HUES64 (cell line): Measurements from ENCODE around the gene FIS1.
A peak's percentile ranks its signal among the peaks of the same experiment; 100 is the strongest.
"Not testable (repeated sequence)": the region's sequence is repeated elsewhere in the genome, so short reads cannot be mapped to it uniquely, and the experiment has no call there.

Source experiments
- H3K27ac ChIP-seq: 2 replicates; pipeline ENCODE4 v1.7.0; 2013; ENCODE audit warnings: low read depth, low read length, inconsistent platforms
- H3K27me3 ChIP-seq: 2 replicates; pipeline ENCODE4 v1.6.1; 2013; ENCODE audit warnings: mild to moderate bottlenecking, low read length; ENCODE audit not compliant: insufficient read depth
- H3K36me3 ChIP-seq: 2 replicates; pipeline ENCODE4 v1.6.1; 2013; ENCODE audit warnings: mild to moderate bottlenecking, low read length; ENCODE audit not compliant: insufficient read depth
- H3K4me1 ChIP-seq: 2 replicates; pipeline ENCODE4 v1.6.1; 2013; ENCODE audit warnings: mild to moderate bottlenecking, low read length, moderate library complexity; ENCODE audit not compliant: insufficient read depth
- H3K4me3 ChIP-seq: 2 replicates; pipeline ENCODE4 v1.5.1; 2013; ENCODE audit warnings: mild to moderate bottlenecking, low read length, moderate library complexity
- H3K9ac ChIP-seq: 2 replicates; pipeline ENCODE4 v1.6.1; 2013; ENCODE audit warnings: mild to moderate bottlenecking, low read depth, low read length
- H3K9me3 ChIP-seq: 2 replicates; pipeline ENCODE4 v1.6.1; 2013; ENCODE audit warnings: low read depth, low read length; ENCODE audit not compliant: insufficient read depth
- WGBS: fragments of 150-250, 120-280 bp; methylation state at CpG from one replicate; pipeline ENCODE4 v1.1.7; 2013; ENCODE audit warnings: missing lambda C conversion rate; 5-methylcytosine and 5-hydroxymethylcytosine counted together

Gene FIS1

GRCh38 chr7:101280912-101281311 lies 36.0 kb upstream of the FIS1 start:
- not testable (repeated sequence) for H3K4me3 ChIP-seq, H3K9me3 ChIP-seq, H3K4me1 ChIP-seq, H3K27ac ChIP-seq, H3K9ac ChIP-seq, H3K36me3 ChIP-seq, H3K27me3 ChIP-seq
- 96% methylated on average over 8 of the region's 8 CpGs for WGBS

- Histone ChIP-seq H3K27me3 (no peaks in the 10 kb centered on the region), H3K27ac (no peak overlapping the region), H3K4me3 (no peak overlapping the region), H3K4me1 (peaks cover 1% of the 10 kb centered on the region), H3K9me3 (no peaks in the 10 kb centered on the region), H3K36me3 (no peaks in the 10 kb centered on the region), H3K9ac (no peak overlapping the region)
- 96% methylated on average over 24 of the region's 24 CpGs for WGBS
These were observed 33.8 kb upstream of the FIS1 start for GRCh38 chr7:101278461-101279292.

- Histone ChIP-seq H3K36me3 (no peaks in the 10 kb centered on the region), H3K9ac (no peak overlapping the region), H3K27me3 (no peaks in the 10 kb centered on the region), H3K4me1 (peaks cover 13% of the 10 kb centered on the region), H3K4me3 (no peak overlapping the region), H3K9me3 (no peaks in the 10 kb centered on the region), H3K27ac (no peak overlapping the region)
- 82% methylated on average over 9 of the region's 9 CpGs for WGBS
These were observed 32.3 kb upstream of the FIS1 start for GRCh38 chr7:101277155-101277554.

- Histone ChIP-seq H3K36me3 (no peaks in the 10 kb centered on the region), H3K4me3 (no peak overlapping the region), H3K27me3 (no peaks in the 10 kb centered on the region), H3K4me1 (peaks cover 13% of the 10 kb centered on the region), H3K27ac (peak overlapping the region; percentile 1; the same call in 1 of the 2 replicates), H3K9me3 (no peaks in the 10 kb centered on the region), H3K9ac (no peak overlapping the region)
- 60% methylated on average over 4 of the region's 4 CpGs for WGBS
These were observed 28.3 kb upstream of the FIS1 start for GRCh38 chr7:101273206-101273605.

GRCh38 chr7:101271021-101271420 lies 26.1 kb upstream of the FIS1 start:
- 95% methylated on average over 5 of the region's 5 CpGs for WGBS
- no peaks in the 10 kb centered on the region for H3K27me3 ChIP-seq

GRCh38 chr7:101269664-101270063 lies 24.8 kb upstream of the FIS1 start:
- no peak overlapping the region for H3K27ac ChIP-seq
- H3K27me3 ChIP-seq, result no peaks in the 10 kb centered on the region
- H3K36me3 ChIP-seq, result no peaks in the 10 kb centered on the region
- H3K9me3 ChIP-seq, result no peaks in the 10 kb centered on the region
- no peak overlapping the region for H3K4me3 ChIP-seq
- 94% methylated on average over 21 of the region's 21 CpGs for WGBS
- H3K4me1 ChIP-seq, result peaks cover 13% of the 10 kb centered on the region
- no peak overlapping the region for H3K9ac ChIP-seq

More at GRCh38 chr7:101271021-101271420, 26.1 kb upstream of the FIS1 start:
- H3K4me1 ChIP-seq, result peaks cover 13% of the 10 kb centered on the region
- H3K36me3 ChIP-seq, result no peaks in the 10 kb centered on the region
- H3K27ac ChIP-seq, result no peak overlapping the region
- no peak overlapping the region for H3K9ac ChIP-seq
- no peaks in the 10 kb centered on the region for H3K9me3 ChIP-seq
- H3K4me3 ChIP-seq, result no peak overlapping the region

GRCh38 chr7:101265622-101266516 lies 21.0 kb upstream of the FIS1 start:
- Histone ChIP-seq H3K36me3 (no peaks in the 10 kb centered on the region), H3K27ac (no peak overlapping the region), H3K4me3 (no peak overlapping the region), H3K9me3 (no peaks in the 10 kb centered on the region), H3K9ac (no peak overlapping the region), H3K4me1 (no peaks in the 10 kb centered on the region), H3K27me3 (no peaks in the 10 kb centered on the region)
- 91% methylated on average over 17 of the region's 17 CpGs for WGBS

- not testable (repeated sequence) for H3K4me1 ChIP-seq, H3K36me3 ChIP-seq, H3K9me3 ChIP-seq, H3K9ac ChIP-seq, H3K4me3 ChIP-seq, H3K27ac ChIP-seq, H3K27me3 ChIP-seq
- WGBS, result 86% methylated on average over 6 of the region's 6 CpGs
These were observed 19.3 kb upstream of the FIS1 start for GRCh38 chr7:101264102-101264706.

GRCh38 chr7:101258243-101258731 lies 13.4 kb upstream of the FIS1 start:
- Histone ChIP-seq H3K27me3 (no peaks in the 10 kb centered on the region), H3K9me3 (no peaks in the 10 kb centered on the region), H3K9ac (no peak overlapping the region), H3K4me3 (no peak overlapping the region), H3K4me1 (no peaks in the 10 kb centered on the region), H3K27ac (no peak overlapping the region), H3K36me3 (no peaks in the 10 kb centered on the region)
- WGBS, result 96% methylated on average over 7 of the region's 7 CpGs

GRCh38 chr7:101255796-101256195 lies 10.9 kb upstream of the FIS1 start:
- Histone ChIP-seq H3K27me3 (no peaks in the 10 kb centered on the region), H3K4me1 (no peaks in the 10 kb centered on the region), H3K9ac (no peak overlapping the region), H3K36me3 (no peaks in the 10 kb centered on the region), H3K9me3 (no peaks in the 10 kb centered on the region), H3K27ac (no peak overlapping the region), H3K4me3 (no peak overlapping the region)
- WGBS, result 83% methylated on average over 2 of the region's 4 CpGs

GRCh38 chr7:101253199-101253598 lies 8.3 kb upstream of the FIS1 start:
- not testable (repeated sequence) for H3K27ac ChIP-seq, H3K4me3 ChIP-seq, H3K9ac ChIP-seq, H3K36me3 ChIP-seq, H3K9me3 ChIP-seq, H3K4me1 ChIP-seq, H3K27me3 ChIP-seq
- 93% methylated on average over 5 of the region's 5 CpGs for WGBS
